Activated T-cell treated with anti-CD3 and anti-CD28 coated beads for 4 hours (primary cell): ENCODE measurements around the gene TMEM256.

Experiments
- DNase-seq: peaks from one replicate; pipeline ENCODE4 v3.0.0-alpha.2; 2020

Gene TMEM256

DNA sequence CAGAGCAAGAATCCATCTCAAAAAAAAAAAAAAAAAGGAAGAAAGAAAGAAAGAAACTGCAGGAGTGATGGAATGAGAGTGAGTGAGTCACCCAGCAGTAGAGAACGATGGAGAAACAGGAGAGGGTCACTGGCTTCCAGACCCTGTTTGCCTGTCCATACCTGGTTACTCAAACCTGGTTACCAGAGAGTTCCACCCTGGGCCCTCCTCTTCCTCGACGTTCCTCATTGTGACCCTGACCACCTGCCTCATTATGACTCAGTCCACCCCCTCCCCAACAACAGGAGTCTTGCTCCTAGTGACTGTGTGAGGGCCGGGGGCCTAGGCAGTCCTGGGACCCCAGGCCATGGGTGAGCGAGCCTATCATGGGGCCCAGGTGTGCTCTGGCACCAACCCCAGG, 24.7 kb upstream of the TMEM256 start, which contains the start of gene SPEM3:
Gene SPEM3 (plus strand): TSS at position 301 of the 400 bp plus-strand sequence. CDS start 46 bp downstream, at position 347.
- no peak for DNase-seq

DNA sequence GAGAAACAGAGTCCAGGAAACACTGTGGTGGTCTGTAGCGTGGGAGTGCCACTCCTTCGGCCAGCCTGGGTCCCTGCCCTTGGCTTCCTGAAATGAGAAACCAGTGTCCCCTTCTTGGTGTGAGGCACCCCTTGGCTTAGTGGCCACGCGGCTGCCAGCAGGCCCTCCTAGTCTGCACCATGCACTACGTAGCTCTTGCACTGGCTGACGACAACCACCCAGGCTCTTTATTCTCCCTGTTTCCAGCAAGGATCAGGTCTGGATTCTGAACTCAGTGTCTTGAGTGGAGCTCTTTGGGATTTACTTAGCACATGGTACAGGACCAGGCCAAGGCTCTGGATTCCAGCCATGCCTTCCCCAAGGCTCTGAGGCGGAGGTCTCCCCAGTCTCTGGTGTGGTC, 23.7 kb upstream of the TMEM256 start:
- DNase-seq: no peak

DNA sequence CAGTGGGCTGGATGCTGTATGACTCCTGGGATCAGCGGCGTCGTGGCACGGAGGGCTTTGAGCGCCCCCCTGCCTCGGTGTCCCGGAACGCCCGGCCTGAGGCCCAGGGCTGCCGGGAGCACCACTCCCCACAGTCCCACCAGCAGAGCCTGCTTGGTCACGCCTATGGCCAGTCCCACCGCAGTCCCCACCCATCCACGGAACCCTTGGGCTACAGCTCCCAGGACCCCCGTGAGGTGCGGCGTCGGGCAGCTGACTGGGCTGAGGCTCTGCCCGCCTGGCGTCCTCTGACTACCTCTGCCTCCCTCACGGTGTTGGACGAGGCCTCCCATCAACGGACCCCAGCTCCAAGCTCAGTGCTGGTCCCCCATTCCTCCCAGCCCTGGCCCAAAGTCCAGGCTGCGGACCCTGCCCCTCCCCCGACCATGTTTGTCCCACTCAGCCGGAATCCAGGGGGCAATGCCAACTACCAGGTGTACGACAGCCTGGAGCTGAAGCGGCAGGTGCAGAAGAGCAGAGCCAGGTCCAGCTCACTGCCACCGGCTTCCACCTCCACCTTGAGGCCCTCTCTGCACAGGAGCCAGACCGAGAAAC, 23.1 kb upstream of the TMEM256 start:
- no peak for DNase-seq

DNA sequence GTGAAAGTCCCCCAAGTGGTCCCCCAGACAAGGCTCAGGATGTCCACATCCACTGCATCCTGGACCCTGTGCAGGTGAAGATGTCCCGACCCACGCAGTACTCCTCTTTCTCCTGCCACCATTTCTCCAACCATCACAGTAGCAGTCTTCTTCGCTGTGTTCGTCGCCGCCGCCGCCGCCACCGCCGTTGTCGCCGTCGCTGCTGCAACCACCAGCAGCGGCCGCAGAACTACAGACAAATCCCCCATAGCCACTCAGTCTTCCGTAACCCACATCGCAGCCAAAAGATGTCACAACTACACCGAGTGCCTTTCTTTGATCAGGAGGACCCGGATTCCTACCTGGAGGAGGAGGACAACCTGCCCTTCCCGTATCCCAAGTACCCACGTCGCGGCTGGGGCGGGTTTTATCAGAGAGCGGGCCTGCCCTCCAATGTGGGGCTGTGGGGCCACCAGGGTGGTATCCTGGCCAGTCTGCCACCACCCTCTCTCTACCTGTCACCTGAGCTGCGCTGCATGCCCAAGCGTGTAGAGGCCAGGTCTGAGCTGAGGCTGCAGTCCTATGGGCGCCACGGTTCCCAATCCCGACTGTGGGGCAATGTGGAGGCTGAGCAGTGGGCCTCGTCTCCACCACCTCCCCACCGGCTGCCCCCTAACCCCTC, 22.4 kb upstream of the TMEM256 start:
- DNase-seq: no peak

DNA sequence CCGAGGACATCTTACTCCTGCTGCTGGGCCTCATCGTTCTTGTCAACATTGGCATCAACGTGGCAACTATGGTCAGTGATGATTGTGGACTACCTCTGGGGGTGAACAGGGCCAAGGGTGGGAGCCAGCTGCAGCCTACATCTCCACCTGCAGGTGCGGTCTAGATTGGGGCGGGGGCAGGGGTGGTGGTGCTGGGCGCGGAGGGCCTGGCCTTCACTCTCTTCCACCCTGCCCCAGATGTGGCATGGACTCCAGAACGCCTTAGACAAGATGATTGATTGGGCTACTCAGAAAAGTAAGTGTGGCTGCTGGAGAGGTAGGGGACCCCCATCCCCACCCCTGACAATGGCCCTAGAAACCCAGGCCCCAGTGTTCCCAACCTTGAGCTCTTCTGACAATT, 21.9 kb upstream of the TMEM256 start:
- DNase-seq: no peak

DNA sequence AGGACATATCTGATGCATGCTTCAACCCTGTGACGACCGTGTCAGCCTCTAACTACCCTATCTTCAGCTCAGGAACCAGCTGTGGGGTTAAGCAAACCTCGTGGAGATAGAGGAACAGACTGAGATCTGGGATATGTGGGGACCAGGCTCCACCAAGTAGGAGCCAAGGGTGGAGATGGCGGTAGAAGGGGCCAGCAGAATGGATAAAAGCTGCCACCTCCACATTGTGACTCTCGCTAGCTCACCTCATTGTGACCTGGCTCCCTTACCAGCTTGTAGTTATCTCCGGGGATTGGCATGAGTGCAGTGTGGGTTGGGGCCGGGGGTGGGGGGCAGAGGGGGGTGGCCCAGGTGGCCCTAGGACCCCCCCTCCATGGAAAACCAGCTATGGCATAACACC, 21.4 kb upstream of the TMEM256 start, which contains the start of gene SPEM2:
Gene SPEM2 (plus strand): TSS at position 301 of the 400 bp plus-strand sequence. CDS start 73 bp downstream, at position 374.
- DNase-seq: no peak

DNA sequence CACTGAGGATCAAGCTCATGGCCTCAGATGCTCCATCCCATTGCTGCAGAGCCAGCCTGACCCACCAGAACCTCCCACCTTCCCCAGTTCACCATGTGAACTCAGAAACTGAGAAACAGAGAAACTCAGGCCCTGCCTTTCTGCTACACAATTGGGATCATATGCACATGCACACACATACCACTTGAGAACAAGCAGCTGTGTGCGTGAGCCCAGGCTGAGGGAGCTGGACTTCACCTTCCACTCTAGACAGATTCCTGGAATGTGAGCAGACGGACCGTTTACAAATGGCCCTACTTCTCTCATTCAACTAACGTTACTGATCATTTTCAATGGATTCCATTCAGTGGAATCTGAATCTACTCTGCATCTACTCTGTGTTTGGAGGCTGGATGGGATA, 19.8 kb upstream of the TMEM256 start:
- DNase-seq: no peak

DNA sequence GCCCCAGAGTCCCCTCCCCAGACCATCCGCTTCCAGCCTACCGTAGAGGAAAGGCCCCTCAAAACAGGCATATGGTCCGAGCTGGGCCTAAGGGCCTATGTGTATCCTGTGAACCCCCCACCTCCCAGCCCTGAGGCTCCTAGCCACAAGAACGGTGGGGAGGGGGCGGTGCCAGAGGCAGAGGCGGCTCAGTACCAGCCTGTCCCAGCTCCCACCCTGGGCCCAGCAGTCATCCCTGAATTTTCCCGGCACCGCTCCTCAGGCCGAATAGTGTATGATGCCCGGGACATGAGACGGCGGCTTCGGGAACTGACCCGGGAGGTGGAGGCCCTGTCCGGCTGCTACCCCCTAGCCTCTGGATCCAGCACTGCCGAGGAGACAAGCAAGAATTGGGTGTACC, 17.3 kb upstream of the TMEM256 start:
- DNase-seq: no peak

DNA sequence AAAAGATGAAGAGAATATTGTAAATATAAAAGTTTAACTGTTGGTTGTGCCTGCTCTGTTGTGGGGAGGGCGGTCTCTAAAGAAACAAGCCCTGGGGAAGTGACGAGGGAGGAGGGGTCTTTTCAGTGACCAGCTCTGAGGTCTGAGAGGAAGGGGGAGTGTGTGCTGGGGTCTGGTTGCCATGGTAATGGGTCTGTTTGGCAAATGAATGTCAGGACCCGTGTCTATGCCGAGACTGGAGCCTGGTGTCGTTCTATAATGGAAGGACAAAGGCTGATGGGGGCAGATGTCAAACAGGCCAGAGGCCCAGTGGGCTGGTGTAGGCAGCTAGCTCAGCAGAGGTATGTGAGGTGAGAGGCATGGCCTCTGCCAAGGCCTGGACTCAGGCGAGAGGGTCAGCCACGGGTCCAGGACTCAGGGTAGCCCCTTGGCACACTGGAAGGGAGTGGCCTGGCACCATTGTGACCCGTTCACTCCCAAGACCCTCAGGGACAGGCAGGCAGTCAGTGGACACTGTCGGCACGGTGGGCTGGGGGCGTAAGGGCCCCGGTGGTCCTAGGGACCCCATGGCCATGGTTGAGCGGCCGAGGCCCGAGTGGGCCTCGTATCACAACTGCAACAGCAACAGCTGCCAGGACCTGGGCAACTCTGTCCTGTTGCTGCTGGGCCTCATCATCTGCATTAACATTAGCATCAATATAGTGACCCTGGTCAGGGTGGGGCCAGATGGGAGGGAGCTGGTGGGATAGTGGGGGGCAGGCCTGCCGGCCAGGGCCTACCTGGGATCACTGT, 16.1 kb upstream of the TMEM256 start, which contains the start of gene SPEM1:
Gene SPEM1 (plus strand): TSS at position 506 of the 792 bp plus-strand sequence. CDS start 61 bp downstream, at position 567.
- DNase-seq: no peak

DNA sequence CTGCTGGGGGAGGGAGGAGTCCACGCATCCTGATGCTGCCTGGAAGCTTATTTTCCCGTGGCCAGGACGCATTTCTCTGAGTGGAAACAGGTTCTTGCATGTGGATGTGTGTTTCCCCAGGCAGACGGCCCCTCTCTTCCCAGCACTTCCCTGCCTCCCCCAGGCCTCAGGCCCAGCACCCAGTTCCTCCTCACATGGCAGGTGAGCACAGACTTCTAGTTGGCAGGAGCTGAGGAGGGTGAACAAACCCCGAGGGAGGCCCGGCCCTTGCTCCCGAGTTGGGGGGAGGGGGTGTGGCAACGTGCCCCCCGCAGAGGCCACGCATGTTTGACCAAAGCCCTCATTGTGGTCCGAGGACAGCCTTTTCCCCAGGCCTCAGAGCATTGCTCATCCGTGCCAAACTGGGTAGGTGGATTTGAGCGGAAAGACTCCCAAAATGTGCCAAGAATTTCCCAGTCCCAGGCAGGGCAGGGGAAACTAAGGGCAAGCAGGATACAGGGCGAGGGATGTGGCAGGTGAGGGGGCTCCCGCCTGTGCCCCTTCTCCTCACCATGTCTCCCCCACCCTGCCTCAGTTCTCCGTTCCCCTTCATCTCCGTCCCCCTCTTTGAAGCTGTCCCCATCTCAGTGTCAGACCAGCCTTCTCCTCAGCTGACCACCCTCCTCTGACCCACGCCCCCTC, 14.7 kb upstream of the TMEM256 start:
- no peak for DNase-seq

DNA sequence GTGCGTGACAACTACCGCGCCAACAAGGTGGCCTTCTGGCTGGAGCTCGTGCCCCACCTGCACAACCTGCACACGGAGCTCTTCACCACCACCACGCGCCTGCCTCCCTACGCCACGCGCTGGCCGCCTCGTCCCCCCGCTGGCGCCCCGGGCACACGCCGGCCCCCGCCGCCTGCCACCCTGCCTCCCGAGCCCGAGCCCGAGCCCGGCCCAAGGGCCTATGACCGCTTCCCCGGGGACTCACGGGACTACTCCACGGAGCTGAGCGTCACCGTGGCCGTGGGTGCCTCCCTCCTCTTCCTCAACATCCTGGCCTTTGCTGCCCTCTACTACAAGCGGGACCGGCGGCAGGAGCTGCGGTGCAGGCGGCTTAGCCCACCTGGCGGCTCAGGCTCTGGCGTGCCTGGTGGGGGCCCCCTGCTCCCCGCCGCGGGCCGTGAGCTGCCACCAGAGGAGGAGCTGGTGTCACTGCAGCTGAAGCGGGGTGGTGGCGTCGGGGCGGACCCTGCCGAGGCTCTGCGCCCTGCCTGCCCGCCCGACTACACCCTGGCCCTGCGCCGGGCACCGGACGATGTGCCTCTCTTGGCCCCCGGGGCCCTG, 13.3 kb upstream of the TMEM256 start:
- no peak for DNase-seq

DNA sequence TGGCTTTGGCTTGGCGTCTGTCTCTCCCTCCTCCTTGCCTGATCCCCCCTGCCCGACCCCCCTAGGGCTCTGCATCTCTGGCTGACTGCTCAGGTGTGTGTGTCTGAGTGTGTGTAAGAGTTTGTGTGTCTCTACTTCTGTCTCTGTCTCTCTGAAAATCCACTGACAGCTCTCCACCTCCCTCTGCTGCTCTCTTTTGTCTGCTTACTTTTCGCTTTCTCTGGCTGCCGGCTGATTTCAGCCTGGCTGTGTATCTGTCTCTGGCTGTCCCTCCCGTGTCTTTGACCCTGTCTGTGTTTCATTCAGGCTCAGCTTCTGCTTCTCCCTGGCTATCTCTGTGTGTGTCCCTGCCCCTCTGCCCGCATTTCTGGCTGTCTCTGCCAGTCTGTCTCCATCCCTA, 12.4 kb upstream of the TMEM256 start:
- no peak for DNase-seq

DNA sequence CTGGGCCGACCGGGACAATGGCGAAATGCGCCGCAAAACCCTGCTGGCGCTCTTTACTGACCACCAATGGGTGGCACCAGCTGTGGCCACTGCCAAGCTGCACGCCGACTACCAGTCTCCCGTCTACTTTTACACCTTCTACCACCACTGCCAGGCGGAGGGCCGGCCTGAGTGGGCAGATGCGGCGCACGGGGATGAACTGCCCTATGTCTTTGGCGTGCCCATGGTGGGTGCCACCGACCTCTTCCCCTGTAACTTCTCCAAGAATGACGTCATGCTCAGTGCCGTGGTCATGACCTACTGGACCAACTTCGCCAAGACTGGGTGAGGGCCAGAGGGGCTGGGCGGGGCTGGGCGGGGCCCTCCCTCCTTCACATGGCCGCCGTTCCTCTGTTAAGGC, 11.9 kb upstream of the TMEM256 start:
- DNase-seq: no peak

DNA sequence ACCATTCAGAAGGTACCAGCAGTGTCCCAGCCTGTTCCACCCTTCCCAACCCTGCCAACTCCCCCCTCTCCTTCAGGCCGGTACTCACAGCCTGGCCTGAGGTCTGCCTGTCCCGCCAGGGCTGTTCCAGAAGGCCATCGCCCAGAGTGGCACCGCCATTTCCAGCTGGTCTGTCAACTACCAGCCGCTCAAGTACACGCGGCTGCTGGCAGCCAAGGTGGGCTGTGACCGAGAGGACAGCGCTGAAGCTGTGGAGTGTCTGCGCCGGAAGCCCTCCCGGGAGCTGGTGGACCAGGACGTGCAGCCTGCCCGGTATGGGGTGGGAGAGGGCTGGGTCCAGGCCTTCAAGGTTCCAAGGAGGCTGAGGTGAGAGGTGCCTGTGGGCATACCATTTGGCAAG, 10.9 kb upstream of the TMEM256 start:
- DNase-seq: no peak

DNA sequence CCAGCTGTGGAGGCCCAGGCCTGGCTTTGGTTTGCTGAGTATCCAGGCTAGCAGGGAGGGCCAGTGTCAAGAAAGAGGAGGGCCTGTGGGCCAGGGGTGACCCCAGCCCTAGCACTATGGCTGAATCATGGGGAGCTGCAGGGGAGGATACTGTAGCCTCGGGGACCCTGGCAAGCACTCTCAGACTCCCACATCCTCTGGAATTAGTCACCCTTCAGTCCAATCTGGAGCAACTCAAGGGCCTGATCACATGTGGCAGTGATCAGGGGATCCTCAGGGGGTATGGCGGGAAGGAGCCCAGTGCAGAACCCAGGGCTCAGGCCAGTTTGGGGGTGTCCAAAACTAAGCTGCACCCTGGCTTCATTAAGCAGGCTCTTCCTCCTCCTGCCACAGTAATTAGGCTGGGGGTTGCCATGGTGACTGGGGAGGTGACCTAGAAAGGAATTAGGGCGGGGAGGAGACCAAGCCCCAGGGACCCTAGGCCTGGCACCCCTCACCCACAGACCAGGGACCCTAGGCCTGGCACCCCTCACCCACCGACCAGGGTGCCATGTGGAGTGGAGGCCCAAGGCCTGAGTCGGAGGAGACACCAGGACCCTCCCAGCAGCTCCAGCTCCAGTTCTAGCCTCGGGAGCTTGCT, 9.6 kb upstream of the TMEM256 start:
- no peak for DNase-seq

DNA sequence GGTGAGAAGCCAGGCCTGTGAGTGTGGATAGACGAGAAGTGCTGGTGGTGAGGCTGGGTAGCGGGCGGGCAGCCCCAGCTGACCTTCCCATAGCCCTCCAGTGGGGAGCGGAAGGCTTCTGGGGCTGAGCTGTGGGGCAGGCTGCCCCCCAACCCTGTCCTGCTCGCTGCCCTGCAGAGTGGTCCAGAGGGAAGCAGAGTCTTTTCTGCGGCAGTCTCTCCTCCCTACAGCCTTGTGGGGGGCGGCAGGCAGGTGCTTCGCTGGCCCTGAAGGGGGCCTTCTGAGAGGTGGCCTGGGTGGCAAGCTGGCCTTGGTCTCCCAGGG, 7.5 kb upstream of the TMEM256 start:
- no peak for DNase-seq

DNA sequence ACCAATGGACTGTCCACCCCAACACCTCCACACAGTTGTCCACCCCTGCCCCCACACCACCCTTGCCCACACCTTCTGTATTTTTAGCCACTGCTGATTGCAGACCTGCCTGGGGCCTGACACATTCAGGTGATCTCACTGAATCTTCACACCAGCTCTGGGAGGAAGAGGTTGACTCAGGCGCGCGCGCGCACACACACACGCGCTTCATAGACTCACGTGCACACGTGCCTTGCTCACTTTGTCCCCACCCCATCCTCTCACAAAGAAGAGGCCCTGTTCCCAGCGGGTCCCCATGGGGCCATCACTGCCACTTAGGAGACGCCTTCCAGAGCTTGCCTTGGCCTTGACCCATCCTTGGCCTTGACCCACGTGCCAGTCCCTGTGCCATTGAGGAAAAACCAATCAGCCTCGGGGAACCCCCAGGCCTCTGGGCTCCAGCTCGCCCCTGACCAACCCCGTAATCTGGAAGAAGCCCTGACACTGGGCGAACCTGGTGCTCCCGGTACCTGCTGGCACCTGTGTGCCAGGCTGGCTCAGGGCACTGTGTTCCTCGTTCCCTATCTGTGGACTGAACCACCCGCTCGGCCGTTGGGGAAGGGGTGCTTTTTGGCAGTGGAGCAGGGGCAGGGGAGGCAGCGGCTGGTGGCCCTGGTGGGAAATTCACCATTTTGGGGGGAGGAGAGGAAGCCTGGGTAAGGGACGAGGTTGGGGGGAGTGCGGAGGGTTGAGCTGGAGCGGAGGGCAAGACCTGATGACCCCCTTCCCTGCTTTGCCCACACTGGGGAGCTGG, 6.9 kb upstream of the TMEM256 start:
- no peak for DNase-seq

DNA sequence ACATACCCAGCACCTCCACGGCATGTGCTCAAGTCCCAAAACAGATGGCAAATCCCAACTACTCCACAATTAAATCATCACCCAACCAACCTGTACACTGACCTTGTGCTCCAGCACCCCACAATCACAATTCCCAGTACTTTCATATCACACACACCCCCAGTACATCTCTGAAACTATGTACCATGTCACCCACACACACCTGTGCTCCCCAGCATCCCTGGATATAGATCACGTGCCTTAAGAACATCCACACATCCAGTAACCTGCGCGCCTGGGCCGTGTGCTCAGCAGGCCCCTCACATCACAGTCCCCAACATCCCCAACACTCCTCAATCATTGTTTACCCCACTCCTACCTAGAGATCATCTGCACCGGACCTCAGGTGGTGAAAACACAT, 5.8 kb upstream of the TMEM256 start:
- DNase-seq: no peak

DNA sequence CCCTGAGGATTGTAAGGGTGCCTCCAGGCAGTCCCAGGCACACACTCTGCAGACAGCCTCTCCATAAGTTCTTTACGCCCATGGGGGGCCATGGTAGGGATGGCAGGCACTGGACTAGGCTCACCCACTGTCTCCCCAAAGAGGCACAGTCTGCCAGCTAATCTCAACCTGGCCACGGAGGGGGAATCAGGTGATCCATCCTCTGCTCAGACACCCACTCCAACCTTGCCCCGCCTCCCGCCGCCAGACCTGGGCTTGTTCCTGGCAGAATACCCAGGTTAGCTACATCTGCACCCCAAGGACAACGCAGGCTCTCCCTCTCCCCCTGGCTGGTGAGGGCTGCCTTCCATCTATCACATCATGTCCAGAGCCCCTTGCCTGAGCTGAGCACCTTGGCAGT, 5.0 kb upstream of the TMEM256 start:
- no peak for DNase-seq

DNA sequence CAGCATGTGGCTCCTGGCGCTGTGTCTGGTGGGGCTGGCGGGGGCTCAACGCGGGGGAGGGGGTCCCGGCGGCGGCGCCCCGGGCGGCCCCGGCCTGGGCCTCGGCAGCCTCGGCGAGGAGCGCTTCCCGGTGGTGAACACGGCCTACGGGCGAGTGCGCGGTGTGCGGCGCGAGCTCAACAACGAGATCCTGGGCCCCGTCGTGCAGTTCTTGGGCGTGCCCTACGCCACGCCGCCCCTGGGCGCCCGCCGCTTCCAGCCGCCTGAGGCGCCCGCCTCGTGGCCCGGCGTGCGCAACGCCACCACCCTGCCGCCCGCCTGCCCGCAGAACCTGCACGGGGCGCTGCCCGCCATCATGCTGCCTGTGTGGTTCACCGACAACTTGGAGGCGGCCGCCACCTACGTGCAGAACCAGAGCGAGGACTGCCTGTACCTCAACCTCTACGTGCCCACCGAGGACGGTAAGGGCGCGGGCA, 4.4 kb upstream of the TMEM256 start:
- no peak for DNase-seq

DNA sequence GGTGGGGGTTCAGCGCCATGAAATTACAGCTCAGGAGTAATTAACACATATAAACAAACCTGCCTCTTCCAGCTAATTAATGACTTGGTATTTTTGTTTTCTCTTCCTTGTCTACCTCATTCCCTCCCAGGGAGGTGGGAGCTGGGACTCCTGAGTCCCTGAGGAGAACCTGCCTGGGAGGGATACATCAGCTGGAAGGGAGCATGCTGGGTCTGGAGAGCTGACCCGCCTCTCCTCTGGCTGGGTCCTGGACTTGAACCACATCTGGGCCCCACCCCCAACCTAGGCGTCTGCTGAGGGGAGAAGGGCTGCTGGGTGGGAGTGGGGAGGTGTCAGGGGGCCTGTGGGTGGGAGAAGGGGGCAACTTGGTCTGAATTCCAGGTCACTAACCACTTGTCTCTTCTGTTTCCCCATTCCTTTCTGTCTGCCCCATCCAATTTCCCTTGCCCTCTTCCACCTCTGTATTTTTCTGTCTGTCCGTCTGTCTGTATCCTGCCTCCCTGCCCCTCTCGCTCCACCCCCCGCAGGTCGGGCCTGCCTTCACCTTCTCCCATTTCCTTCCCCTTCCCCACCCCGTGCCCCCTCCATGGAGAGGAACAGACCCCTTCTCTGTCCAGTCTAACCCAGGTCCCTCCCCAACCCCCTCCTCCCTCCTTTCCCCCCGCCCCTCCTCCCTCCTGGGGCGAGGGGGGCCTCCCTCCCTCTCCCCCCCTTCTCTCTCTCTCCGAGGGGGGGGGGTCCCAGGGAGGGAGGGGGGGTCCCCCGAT, 3.8 kb upstream of the TMEM256 start, which contains the start of gene NLGN2:
Gene NLGN2 (plus strand): TSS at position 361 of the 767 bp plus-strand sequence. CDS start 411 bp downstream, outside the sequence.
- no peak for DNase-seq
